ENCODE results near the gene PDE4DIP.
"Not testable (repeated sequence)": the region's sequence is repeated elsewhere in the genome, so short reads cannot be mapped to it uniquely, and the experiment has no call there.

PDE4DIP gene

DNA sequence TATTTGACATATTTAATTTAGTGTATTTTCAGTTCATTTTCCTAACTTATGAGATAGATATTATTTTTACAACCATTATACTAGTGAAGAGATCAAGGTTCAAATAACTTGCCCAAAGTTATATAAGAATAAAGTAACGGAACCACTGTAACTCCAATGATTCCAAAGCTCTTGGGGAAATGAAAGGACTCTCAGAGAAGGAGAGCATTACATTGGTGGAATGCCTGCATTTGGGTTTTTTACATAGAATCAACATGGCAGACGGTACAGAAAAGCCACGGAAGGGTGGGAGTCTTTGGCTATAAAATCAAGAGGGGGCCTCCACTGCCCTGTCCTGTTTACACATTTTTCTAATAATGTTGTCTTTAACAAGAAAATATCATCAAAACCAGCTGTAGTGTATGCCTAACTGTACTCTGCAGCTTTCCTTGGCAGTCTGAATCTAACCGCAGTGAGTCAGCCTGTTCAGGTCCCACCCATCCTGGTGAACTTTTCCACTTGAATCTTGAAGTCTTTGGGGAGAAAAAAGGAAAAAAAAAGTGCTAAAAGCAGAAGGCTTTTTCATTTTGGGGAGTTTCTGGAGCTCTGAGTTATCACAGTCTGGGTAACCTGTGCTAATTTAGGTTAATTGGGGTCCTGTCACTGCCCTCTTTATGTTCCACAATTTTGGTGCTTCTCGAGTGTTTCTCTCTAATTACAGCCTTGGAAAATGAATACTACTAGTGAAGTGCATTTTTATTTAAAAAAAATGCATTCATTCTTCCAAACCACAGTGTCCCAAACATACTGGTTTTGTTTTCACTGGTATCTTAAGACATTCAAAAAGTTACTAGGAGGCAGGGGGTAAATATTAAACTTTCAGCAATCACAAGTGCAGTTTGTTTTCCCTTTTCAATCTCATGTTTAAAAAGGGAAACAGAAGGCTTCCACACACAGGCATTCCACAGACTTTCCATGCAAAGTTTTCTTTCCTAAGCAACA lies 30.5 kb downstream of the PDE4DIP start:
- not testable (repeated sequence) for DNase-seq

DNA sequence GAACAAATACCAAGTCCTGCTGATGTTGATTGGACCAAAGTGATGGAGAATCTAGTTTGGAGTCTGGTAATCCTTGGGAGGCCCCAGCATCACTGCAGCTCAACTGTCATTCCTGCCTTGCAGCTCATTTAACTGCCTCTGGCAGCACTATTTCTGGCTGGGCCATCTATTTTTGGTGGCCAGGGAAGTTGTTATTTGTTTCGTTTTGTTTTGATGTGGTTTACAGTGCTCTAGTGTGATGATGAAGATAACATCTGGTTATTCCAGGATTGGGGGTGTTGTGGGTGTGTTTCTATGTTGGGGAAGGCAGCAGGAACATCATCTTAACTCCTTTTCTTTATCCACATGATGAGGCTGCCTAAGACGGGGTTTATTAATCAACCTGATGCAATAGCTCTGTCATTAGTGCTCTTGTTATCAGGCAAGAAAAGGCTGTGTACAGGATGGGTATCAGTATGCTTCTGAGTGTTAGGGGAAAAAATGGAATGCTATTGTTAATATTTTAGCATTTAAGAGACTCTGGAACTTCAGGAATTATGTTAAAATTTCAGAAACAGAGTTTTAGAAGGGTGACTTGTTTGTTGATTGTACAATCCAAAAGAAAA lies 35.7 kb downstream of the PDE4DIP start:
- DNase-seq = not testable (repeated sequence)

DNA sequence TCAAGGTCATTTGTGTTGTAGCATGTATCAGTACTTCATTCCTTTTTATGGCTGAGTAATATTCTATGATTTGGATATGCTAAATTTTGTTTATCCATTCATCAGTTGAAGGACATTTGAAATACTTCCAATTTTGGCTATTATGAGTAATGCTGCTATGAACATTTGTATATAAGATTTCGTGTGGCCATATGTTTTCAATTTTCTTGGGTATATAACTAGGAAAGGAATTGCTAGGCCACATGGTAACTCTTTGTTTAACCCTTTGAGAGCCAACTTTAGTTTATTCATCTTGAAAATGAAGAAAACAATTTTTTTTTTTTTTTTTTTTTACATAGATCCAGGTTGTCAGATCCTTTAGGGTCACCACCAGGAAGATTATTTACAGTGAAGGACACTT lies 37.0 kb downstream of the PDE4DIP start:
- not testable (repeated sequence) for DNase-seq

DNA sequence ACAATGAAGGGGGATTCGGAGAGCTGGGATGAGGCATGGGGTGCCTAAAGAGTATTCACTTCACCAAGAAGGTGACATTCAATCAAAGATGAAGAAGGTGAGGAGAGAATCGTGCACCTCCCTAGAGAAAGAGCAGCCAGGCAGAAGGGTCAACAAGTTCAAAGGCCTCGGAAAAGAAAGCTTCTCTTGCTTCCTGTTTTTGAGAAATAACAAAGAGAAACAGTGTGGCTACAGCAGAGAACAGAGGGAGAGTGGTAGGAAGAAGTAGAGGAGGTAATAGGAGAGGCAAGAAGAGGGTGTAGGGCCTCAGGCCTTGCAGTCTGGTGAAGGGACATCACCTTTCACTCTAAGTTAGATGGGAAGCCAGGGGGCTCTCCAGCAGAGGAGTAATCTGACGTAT lies 41.0 kb downstream of the PDE4DIP start:
- not testable (repeated sequence) for DNase-seq

DNA sequence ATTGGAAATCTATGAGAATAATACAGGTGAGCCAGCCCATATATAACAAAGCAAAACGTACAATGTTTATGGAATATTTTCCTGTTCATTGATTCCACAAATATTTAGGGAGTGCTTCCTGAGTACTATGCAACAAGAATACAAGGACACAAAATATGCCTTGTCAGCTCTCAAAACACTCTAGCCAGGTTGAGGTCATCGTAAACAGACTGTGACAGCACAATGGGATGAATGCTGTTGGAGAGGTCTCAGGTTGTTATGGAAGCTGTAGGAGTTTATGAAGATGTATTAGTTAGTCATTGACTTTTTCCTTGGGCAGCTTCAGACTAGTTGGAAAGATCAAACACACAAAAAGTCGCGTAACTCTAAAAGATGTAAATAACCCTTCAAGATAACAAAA lies 42.1 kb downstream of the PDE4DIP start:
- not testable (repeated sequence) for DNase-seq

DNA sequence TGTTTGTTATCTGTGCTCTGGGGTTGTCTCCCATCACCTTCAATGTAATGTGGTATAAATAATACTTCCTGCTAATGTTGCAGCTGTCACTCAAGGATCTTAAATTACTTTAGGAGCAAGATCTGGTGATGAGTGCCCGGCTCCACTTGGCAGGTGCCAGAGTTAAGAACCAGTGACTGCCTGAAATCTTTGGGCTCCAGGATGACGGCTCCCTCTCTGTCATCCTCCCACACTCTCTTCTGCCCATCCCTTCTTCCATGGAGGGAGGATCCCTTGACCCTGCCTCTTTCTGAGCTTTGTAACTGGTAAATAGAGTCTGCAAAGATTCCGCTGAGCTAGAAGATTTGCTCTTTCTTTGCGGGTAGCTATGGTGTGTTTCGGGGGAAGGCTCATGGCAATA lies 44.4 kb downstream of the PDE4DIP start:
- not testable (repeated sequence) for DNase-seq

DNA sequence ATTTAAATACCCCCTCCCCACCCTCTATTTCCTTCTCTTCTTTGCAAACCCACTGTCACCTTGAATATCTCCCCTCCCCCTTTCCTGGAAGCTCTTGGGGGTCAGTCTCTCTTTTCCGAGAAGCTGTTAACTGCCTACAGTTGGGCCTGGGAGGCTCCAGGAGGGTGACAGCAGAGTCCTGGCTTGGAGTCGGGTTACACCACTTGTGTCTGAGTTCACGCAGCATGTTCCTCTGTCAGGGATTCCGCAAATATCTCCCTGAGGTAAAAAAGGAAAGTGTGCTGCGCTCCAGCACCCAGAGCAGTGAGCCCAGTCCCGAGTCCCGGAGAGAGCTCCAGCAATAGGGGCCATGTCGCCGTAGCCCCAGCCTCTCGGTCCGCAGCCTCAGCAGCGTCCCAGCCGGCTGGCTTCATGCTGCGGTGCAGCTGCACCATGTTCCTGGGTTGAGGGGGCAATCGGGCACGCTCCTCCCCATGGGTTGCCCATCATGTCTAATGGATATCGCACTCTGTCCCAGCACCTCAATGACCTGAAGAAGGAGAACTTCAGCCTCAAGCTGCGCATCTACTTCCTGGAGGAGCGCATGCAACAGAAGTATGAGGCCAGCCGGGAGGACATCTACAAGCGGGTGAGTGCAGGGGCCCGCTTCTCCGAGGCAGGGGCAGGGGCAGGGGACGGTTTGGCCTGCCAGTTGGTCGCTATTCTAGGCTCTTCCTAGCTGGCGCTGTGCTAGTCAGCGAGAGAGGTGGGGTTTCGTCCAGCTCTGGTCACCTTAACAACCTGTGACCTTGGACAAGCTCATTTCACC lies 45.2 kb downstream of the PDE4DIP start:
- not testable (repeated sequence) for DNase-seq

DNA sequence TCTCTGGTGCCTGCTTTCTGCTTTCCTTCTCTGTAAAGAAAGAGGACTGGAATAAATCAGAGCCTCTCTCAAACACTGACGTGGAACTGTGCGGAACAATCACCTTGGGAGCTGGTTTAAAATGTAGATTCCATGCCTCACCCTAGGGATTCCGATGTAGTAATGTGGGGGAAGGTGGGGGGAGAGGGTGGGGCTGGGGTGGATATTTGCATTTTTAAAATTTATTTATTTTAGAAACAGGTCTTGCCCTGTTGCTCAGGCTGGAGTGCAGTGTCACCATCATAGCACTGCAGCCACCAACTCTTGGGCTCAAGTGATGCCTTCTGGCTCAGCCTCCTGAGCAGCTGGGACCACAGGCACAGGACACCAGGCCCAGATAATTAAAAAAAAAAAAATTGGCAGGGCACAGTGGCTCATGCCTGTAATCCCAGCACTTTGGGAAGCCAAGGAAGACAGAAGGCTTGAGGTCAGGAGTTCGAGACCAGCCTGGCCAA lies 45.9 kb downstream of the PDE4DIP start:
- DNase-seq = not testable (repeated sequence)

DNA sequence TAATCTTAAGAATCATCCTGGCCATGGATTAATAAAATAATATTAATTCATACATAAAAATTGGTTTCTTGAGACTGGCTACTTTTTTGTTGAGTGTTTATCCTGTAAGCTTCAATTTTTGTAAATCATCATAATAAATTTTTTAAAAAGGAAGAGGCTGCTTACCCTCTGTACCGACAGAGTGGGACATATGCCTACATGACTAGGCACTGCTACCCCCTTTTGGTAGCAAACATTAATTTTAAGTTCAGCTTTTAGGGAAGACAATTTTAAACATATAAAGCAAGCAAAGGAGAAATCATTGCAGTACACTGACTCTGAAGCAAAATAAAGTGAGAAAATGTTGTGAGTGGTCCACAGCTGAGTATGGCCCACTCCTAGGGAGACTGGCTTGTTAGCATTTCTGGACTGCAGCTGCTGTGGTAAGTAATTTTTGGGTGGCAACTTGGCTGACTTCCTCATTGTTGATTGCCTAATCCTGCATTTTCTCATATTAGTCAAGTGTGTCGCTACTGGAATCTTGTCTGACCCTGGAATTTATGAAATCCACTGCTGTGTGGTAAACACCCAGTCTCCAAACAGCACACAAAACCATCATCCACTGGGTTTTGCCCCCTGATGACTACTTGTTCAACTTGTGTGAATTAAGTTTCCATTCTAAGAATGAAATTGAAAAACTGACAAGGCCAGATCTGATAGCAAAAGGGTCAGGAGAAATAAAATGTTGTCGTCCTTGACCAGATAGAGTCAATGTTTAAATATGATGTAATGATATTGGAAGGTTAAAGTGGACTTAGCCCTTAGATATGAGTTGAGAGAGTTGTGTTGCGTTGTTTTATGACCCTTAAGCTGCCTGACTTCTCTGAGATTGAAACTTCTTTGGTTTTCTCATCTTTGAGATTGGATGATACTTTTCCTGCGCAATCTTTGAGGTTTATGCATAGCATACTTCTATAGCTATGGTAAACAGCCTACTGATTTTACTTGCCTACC lies 50.4 kb downstream of the PDE4DIP start:
- not testable (repeated sequence) for DNase-seq

DNA sequence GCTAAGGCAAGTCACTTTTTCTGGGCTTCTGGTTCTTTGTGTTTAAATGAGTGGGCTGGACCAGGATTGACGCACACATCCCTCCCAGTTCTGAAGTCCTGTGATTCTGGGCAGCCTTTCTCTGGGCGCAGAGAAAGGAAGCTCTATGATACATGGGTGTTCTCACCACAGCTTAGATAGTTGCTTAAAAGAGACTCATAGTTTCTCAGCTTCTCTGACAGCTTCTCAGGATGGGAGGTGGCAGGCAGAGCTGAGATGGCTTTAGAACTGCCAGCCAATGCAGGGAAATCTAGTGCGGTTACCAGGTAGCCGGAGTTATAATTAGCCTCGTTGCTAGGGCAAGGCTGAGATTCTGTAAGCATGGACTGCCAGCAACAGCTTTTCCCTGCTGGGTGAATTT lies 55.8 kb downstream of the PDE4DIP start:
- not testable (repeated sequence) for DNase-seq

DNA sequence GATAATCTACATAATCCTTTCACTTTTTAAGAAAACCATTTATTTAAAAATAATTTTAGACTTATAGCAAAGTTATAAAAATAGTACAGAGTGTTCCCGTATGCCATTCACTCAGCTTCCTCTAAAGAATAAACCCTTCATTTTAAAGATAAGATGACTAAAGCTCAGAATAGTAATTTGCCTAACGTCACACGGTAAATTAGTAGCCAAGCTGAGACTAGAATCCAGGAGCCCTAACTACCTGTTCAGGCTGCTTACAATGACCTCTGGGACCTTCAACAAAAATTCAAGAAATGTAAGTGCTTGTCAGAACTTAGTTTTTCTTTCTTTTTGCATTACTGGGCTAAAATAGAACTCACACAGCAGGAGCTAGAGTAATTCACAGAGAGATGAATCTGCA lies 56.5 kb downstream of the PDE4DIP start:
- not testable (repeated sequence) for DNase-seq

DNA sequence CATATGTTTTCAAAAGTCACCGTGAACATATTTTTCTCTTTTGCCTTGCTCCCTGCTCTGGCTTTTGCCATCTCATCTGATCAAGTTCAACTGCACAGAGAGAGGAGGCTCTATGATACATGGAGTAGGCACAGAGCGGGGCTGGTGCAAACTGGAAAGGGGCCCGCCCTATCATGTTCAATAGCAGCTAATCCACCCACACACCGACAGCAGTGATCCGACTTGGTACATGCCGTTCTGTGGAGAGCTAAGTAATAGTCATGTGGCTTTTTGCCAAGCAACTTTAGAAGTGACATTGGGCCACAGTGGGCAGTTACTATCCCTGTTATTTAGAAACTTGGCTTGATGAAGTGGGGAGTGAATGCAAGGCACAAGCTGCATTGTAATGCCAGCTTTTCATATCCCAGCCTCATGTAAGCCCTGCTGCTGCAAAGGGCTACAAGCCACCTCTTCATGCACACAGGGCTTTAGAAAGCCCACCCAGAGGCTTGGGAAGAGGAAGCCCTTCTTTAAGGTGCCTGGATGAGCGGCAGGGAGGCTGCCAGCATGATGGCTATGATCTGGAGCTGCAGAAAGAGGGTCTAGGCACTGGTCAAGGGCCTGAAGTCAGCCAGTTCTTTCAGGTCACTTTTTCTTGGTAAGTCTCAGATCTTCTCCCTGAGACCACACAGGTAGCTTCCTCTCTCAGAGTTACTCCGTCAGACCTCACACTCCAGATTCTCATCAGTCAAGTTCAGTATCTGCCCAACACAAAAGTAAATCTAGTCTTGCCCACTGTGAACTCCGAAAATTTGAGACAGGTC lies 57.1 kb downstream of the PDE4DIP start:
- DNase-seq = not testable (repeated sequence)

DNA sequence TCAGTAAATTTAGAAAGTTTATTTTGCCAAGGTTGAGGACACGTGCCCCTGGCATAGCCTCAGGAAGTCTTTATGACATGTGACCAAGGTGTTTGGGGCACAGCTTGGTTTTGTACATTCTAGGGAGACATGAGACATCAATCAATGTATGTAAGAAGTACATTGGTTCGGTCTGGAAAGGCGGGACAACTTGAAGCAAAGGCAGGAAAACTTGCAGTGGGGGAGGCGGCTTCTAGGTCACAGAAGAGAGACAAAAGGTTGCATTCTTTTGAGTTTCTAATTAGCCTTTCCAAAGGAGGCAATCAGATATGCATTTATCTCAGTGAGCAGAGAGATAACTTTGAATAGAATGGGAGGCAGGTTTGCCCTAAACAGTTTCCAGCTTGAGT lies 57.7 kb downstream of the PDE4DIP start:
- DNase-seq = not testable (repeated sequence)

DNA sequence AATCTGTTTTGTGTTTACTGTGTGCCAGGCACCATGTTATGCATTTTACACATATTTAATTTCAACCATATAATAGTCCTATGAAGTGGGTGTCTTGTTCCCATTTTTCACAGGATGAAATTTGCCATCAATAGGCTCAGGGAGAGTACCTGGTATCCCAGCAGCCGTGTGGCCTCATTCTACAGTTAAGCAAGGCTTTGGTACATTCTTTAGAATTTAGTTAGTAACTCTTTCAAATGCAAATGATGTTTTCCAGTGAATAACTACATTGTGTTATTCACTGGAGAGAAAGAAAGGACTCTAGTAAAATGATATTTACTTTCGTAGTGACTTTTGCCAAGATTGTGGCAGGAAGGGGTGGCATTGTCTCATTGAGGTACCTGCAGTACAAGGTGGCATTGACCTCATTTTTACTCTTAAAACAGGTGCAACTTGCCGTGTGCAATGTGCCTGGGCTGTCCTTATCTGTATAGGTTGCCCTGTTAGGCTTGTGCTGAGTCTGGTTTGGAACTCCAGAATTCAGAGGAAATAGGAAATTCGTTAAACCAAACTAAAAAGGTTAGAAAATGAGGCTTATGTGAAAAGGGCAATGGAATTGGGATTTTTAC lies 65.1 kb downstream of the PDE4DIP start:
- DNase-seq = not testable (repeated sequence)

DNA sequence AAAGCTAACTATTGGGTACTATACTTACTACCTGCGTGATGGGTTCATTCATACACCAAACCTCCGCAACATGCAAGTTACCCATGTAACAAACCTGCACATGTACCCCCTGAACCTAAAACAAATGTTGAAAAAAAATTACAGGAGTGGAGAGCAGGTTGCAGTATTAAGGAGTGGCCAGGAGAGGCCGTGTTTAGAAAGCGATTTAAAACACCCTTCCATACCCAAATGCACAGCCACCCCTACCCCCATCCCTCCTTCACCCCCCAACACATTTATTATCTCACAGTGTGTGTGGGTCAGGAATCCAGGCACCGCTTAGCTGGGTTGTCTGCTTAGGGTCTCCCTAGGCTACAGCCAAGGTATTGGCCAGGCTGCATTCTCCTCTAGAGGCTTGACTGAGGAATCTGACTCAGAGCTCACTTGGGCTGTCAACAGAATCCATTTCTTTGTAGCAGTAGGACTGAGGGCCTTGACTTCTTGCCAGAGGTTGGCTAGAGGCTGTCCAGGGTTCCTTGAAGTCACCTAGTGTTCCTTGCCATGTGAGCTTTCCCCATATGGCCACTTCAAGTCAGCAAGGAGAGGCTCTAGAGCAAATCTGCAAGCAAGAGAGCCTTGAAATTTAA lies 67.2 kb downstream of the PDE4DIP start:
- DNase-seq = not testable (repeated sequence)

DNA sequence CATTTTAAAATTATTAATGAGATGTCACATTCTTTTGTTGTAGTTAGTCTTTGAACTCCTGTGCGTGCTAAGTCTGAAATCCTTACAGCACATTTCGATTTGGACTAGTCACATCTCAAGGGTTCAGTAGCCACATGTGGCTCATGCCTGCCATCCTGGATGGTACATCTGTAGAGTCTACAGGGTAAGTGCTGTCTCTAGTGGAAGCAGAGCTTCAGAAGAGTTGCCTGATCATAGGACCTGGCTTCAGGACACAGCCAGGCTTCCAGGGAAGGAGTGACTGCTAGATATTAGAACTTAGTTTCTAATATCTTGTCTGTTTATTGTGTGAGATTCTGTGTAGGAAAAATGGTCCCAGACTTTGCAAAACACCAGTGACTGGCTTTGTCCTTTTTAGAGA lies 72.0 kb downstream of the PDE4DIP start:
- DNase-seq = not testable (repeated sequence)

DNA sequence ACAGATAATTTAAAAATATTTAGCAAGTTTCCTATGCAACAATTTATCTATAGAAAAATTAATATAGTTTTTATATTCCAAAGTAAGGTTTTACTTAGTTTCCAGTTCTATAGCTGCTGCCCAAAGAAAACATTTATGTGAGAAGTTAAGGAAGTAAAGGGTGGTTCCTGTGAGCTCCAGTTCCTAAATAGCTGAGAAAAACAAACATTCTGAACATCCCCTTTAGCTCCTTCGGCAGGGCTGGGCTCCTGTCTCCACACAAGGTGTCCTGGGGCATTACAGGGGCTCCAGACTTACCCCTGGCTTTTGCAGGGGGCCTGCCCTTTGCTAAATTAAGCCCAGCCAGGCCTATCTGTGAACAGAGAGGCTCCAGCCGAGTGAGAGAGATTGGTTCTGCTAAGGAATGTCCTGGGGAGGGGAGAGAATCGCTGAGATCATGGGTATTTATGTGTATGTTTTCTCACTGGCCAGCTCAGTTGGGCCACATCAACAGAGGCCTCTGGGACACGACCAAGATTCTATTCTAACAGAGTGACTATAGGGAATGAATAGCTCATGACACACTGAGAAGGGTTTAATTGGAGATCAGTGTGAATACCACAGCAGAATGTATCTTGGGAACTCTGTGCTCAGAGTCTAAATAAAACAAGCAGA lies 72.6 kb downstream of the PDE4DIP start:
- DNase-seq = not testable (repeated sequence)

DNA sequence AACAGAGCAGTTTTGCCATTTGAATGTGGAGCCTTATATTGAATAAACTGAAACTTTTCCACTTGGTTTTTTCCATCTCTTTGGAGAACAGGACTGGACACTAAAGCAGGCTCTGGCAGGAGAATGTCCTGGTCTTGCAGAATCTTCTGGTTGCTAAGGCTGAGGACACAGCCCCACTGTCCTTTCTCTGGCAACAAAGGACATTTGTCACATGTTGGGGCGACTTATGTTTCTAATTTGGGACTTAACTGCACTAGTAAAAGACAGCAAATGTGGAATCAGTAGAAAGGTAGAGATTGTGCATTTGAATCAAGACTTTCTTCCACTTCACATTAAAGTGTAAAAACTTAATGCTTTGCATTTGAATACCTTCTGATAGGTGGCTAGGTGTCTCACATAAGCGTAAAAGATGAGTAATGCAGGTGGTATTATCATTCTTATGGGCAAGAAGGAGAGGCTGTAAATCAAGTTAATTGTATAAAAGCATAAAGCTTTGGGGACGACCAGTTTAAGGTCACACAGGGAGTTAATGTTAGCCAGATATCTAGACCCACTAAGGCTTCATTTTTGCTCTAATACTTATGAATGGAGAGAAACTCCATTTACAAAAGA lies 74.7 kb downstream of the PDE4DIP start:
- not testable (repeated sequence) for DNase-seq

DNA sequence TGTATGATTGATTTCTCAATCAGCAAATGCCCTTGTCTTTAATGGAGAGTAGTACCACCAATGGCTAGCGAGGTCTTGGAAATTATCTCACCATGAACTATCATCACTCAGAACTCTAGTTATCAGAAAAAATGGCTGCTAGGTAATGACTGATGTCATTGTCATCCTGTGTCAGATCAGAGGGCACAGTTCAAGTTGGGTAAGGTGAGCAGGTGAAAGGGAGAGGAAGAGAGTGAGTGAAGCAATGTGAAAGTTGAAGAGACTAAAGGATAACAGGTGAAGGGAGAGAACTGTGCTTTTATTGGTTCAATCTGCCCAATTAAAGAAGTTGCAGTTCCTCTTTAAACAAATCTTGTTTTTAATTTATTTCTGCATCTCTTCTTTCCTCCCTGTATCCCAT lies 76.8 kb downstream of the PDE4DIP start:
- DNase-seq = not testable (repeated sequence)

Data from DMS79 treated with DMSO at 0.1 percent for 48 hours (cell line).